Stomach smooth muscle (tissue), 2 donors: ENCODE measurements around the gene BMPER.

ENCODE experiments used
- H3K27ac ChIP-seq: one replicate; pipeline ENCODE4 v1.7.0; 2013; ENCODE audit warnings: mild to moderate bottlenecking, low read length, inconsistent platforms
- H3K27me3 ChIP-seq, 2 donors: one replicate each; pipeline ENCODE4 v1.7.0; 2013; ENCODE audit warnings: low read length in 2 of 2; ENCODE audit not compliant: insufficient read depth in 2 of 2, control insufficient read depth in 1 of 2
- H3K36me3 ChIP-seq, 2 donors: one replicate each; pipeline ENCODE4 v1.7.0; 2013; ENCODE audit warnings: low read length in 2 of 2; ENCODE audit not compliant: control insufficient read depth in 2 of 2, insufficient read depth in 2 of 2
- H3K4me1 ChIP-seq: one replicate; pipeline ENCODE4 v1.7.0; 2013; ENCODE audit warnings: low read length; ENCODE audit not compliant: control insufficient read depth, insufficient read depth
- H3K4me3 ChIP-seq, 2 donors: one replicate each; pipeline ENCODE4 v1.7.0; 2013; ENCODE audit warnings: low read length in 2 of 2
- H3K9ac ChIP-seq, 2 donors: one replicate each; pipeline ENCODE4 v1.7.0; 2013; ENCODE audit warnings: low read length in 2 of 2, mild to moderate bottlenecking in 1 of 2
- H3K9me3 ChIP-seq, 2 donors: one replicate each; pipeline ENCODE4 v1.7.0; 2013; ENCODE audit warnings: low read length in 2 of 2; ENCODE audit not compliant: control insufficient read depth in 2 of 2
- donor health status: healthy.
- donor health status: Pancreatic carcinoma.

BMPER gene

GRCh38 chr7:33923440-33924229 is 18.3 kb downstream of the BMPER start:
- Histone ChIP-seq H3K27me3 (no peaks in the 10 kb centered on the region), H3K9ac (no peak overlapping the region), H3K4me3 (no peak overlapping the region), H3K9me3 (no peaks in the 10 kb centered on the region), H3K4me1 (peaks cover 36% of the 10 kb centered on the region), H3K27ac (no peak overlapping the region), H3K36me3 (peaks cover 0 to 2% of the 10 kb centered on the region in 2 donors)

GRCh38 chr7:33926535-33926934 is 21.2 kb downstream of the BMPER start:
- H3K27me3 ChIP-seq: no peaks in the 10 kb centered on the region
- H3K27ac ChIP-seq: peak overlapping the region; percentile 58
- H3K4me3 ChIP-seq: no peak overlapping the region
- H3K36me3 ChIP-seq: peaks cover 0 to 2% of the 10 kb centered on the region in 2 donors
- H3K9me3 ChIP-seq: no peaks in the 10 kb centered on the region
- peaks cover 45% of the 10 kb centered on the region for H3K4me1 ChIP-seq
- no peak overlapping the region for H3K9ac ChIP-seq

- Histone ChIP-seq H3K27ac (peak overlapping the region; percentile 58), H3K9ac (no peak overlapping the region), H3K4me1 (peaks cover 56% of the 10 kb centered on the region), H3K36me3 (no peaks in the 10 kb centered on the region), H3K27me3 (no peaks in the 10 kb centered on the region), H3K9me3 (no peaks in the 10 kb centered on the region), H3K4me3 (no peak overlapping the region)
Observed at GRCh38 chr7:33928986-33929385, 23.6 kb downstream of the BMPER start.

- Histone ChIP-seq H3K27me3 (no peaks in the 10 kb centered on the region), H3K36me3 (no peaks in the 10 kb centered on the region), H3K4me1 (peaks cover 48% of the 10 kb centered on the region), H3K4me3 (peak overlapping the region; percentile 61 to 69), H3K9me3 (no peaks in the 10 kb centered on the region), H3K9ac (peak overlapping the region in 1 of 2 donors; percentile 22), H3K27ac (peak overlapping the region; percentile 49)
Observed at GRCh38 chr7:33932221-33932620, 26.9 kb downstream of the BMPER start.

GRCh38 chr7:33932832-33933468 is 27.6 kb downstream of the BMPER start:
- Histone ChIP-seq H3K27ac (peak overlapping the region; percentile 49), H3K27me3 (no peaks in the 10 kb centered on the region), H3K4me1 (peaks cover 45% of the 10 kb centered on the region), H3K4me3 (peak overlapping the region; percentile 61 to 69), H3K36me3 (peaks cover 0 to 4% of the 10 kb centered on the region in 2 donors), H3K9me3 (no peaks in the 10 kb centered on the region), H3K9ac (peak overlapping the region in 1 of 2 donors; percentile 22)

- Histone ChIP-seq H3K36me3 (peaks cover 0 to 10% of the 10 kb centered on the region in 2 donors), H3K4me1 (peaks cover 40% of the 10 kb centered on the region), H3K9me3 (no peaks in the 10 kb centered on the region), H3K4me3 (no peak overlapping the region), H3K27ac (peak overlapping the region; percentile 49), H3K9ac (no peak overlapping the region), H3K27me3 (no peaks in the 10 kb centered on the region)
Observed at GRCh38 chr7:33933611-33934281, 28.4 kb downstream of the BMPER start.

GRCh38 chr7:33934391-33934790 is 29.1 kb downstream of the BMPER start:
- H3K4me1 ChIP-seq: peaks cover 34% of the 10 kb centered on the region
- H3K9me3 ChIP-seq: no peaks in the 10 kb centered on the region
- H3K36me3 ChIP-seq: peaks cover 0 to 14% of the 10 kb centered on the region in 2 donors
- H3K4me3 ChIP-seq: no peak overlapping the region
- H3K27ac ChIP-seq: no peak overlapping the region
- H3K9ac ChIP-seq: no peak overlapping the region
- no peaks in the 10 kb centered on the region for H3K27me3 ChIP-seq

- no peak overlapping the region for H3K27ac ChIP-seq
- no peak overlapping the region for H3K9ac ChIP-seq
- H3K27me3 ChIP-seq: no peaks in the 10 kb centered on the region
- H3K36me3 ChIP-seq: peaks cover 0 to 15% of the 10 kb centered on the region in 2 donors
- peaks cover 28% of the 10 kb centered on the region for H3K4me1 ChIP-seq
- H3K4me3 ChIP-seq: no peak overlapping the region
- no peaks in the 10 kb centered on the region for H3K9me3 ChIP-seq
Observed at GRCh38 chr7:33936503-33936902, 31.2 kb downstream of the BMPER start.

GRCh38 chr7:33937871-33938270 is 32.5 kb downstream of the BMPER start:
- no peaks in the 10 kb centered on the region for H3K9me3 ChIP-seq
- H3K9ac ChIP-seq: no peak overlapping the region
- no peak overlapping the region for H3K27ac ChIP-seq
- no peaks in the 10 kb centered on the region for H3K27me3 ChIP-seq
- H3K4me3 ChIP-seq: no peak overlapping the region
- H3K4me1 ChIP-seq: peaks cover 17% of the 10 kb centered on the region
- H3K36me3 ChIP-seq: peaks cover 0 to 19% of the 10 kb centered on the region in 2 donors

- peaks cover 0 to 19% of the 10 kb centered on the region in 2 donors for H3K36me3 ChIP-seq
- H3K27ac ChIP-seq: no peak overlapping the region
- no peak overlapping the region for H3K4me3 ChIP-seq
- H3K27me3 ChIP-seq: no peaks in the 10 kb centered on the region
- H3K9me3 ChIP-seq: no peaks in the 10 kb centered on the region
- H3K4me1 ChIP-seq: peaks cover 6% of the 10 kb centered on the region
- no peak overlapping the region for H3K9ac ChIP-seq
Observed at GRCh38 chr7:33939121-33939520, 33.8 kb downstream of the BMPER start.
